HepG2 (cell line): Measurements from ENCODE around the gene ERBB3. TPM values are rescaled to one million over a fixed set of nuclear protein-coding genes. Genes with fewer than 3 reads are reported as not detected.
A peak's percentile ranks its signal among the peaks of the same experiment; 100 is the strongest.

Experiments used
- ASH2L ChIP-seq: fragments of 300-600, 200-600 bp; sonication (generic); IDR thresholded peaks from 2 replicates; pipeline ENCODE4 v1.7.0; 2017; ENCODE audit warnings: low read depth, mild to moderate bottlenecking, moderate library complexity, mixed read lengths, low read length; ENCODE audit not compliant: insufficient read length
- BORCS8-MEF2B ChIP-seq: sonication (generic); formaldehyde crosslinking; IDR thresholded peaks from 2 replicates; pipeline ENCODE4 v1.8.0; 2022; ENCODE audit warnings: mild to moderate bottlenecking, missing genetic modification reagents
- E2F2 ChIP-seq: sonication (generic); formaldehyde crosslinking; IDR thresholded peaks from 2 replicates; pipeline ENCODE4 v1.4.0; 2020; ENCODE audit warnings: missing genetic modification reagents, borderline replicate concordance
- GABPB1 ChIP-seq: IDR thresholded peaks from 2 replicates; pipeline ENCODE4 v1.6.1; 2016; ENCODE audit warnings: mild to moderate bottlenecking, missing genetic modification reagents, moderate library complexity, missing compliant biosample characterization
- HNRNPH1 ChIP-seq: fragments of 200-400 bp; formaldehyde crosslinking; optimal IDR thresholded peaks from 2 replicates; pipeline ENCODE3; 2017; ENCODE audit warnings: mild to moderate bottlenecking, low read depth, low read length
- HNRNPUL1 ChIP-seq: fragments of 200-400 bp; formaldehyde crosslinking; IDR thresholded peaks from 2 replicates; pipeline ENCODE4 v1.6.1; 2017; ENCODE audit warnings: low read depth, mild to moderate bottlenecking, low read length, moderate library complexity
- HOXA7 ChIP-seq: sonication (generic); formaldehyde crosslinking; IDR thresholded peaks from 2 replicates; pipeline ENCODE4 v1.8.1; 2022; ENCODE audit warnings: mild to moderate bottlenecking, missing genetic modification reagents, moderate library complexity
- NRL ChIP-seq: sonication (generic); formaldehyde crosslinking; IDR thresholded peaks from 2 replicates; pipeline ENCODE4 v1.5.0; 2020; ENCODE audit warnings: missing genetic modification reagents, mild to moderate bottlenecking, moderate library complexity, borderline replicate concordance
- THRA ChIP-seq: sonication (generic); formaldehyde crosslinking; IDR thresholded peaks from 2 replicates; pipeline ENCODE4 v1.4.0; 2020; ENCODE audit warnings: missing genetic modification reagents, borderline replicate concordance
- ZMYM3 ChIP-seq: sonication (generic); formaldehyde crosslinking; IDR thresholded peaks from 2 replicates; pipeline ENCODE4 v1.5.1; 2020; ENCODE audit warnings: mild to moderate bottlenecking, missing genetic modification reagents
- ZNF142 ChIP-seq: sonication (generic); formaldehyde crosslinking; IDR thresholded peaks from 2 replicates; pipeline ENCODE4 v1.4.0; 2020; ENCODE audit warnings: missing genetic modification reagents
- ZNF382 ChIP-seq: sonication (generic); formaldehyde crosslinking; IDR thresholded peaks from 2 replicates; pipeline ENCODE4 v1.5.0; 2020; ENCODE audit warnings: missing genetic modification reagents, mild to moderate bottlenecking, borderline replicate concordance
- ZNF703 ChIP-seq: sonication (generic); formaldehyde crosslinking; IDR thresholded peaks from 2 replicates; pipeline ENCODE4 v1.5.1; 2020; ENCODE audit warnings: missing genetic modification reagents, mild to moderate bottlenecking, moderate library complexity, borderline replicate concordance
- ZSCAN29 ChIP-seq: sonication (generic); formaldehyde crosslinking; conservative IDR thresholded peaks from 2 replicates; pipeline ENCODE4 v1.4.0; 2020; ENCODE audit warnings: mild to moderate bottlenecking, missing genetic modification reagents
- polyA plus RNA-seq, 8 experiments: library from polyadenylated mRNA; depleted of rRNA in 3 of 8; stranded (reverse) in 7 of 8; unstranded in 1 of 8; fragments of >200 nt; fragmentation: Illumina TruSeq in 4 of 8; extraction: Trizol in 4 of 8; gene quantifications; 2 replicates each; pipeline versions ENCODE4 v1.2.1 to v1.2.3, GENCODE V29; 2011 to 2016; ENCODE audit warnings: low read depth in 4 of 8, missing spikeins in 1 of 8, mixed read lengths in 1 of 8; ENCODE audit not compliant: insufficient read depth in 1 of 8
- total RNA-seq, 5 experiments: library from RNA; depleted of rRNA; stranded (reverse); fragments of >200 nt; fragmentation: Illumina TruSeq; extraction: Trizol; gene quantifications; 2 replicates each; pipeline ENCODE4 v1.2.3, GENCODE V29; 2016; ENCODE audit warnings: low read depth in 1 of 5
- TF ChIP-seq, protein P1 (sequence below): sonication (generic); formaldehyde crosslinking; IDR thresholded peaks from 2 replicates; pipeline ENCODE4 v1.4.0; 2020; ENCODE audit warnings: missing genetic modification reagents
- TF ChIP-seq, protein P2 (sequence below): sonication (generic); formaldehyde crosslinking; IDR thresholded peaks from 2 replicates; pipeline ENCODE4 v1.4.0; 2020; ENCODE audit warnings: missing genetic modification reagents

Gene ERBB3
- total and polyA plus RNA-seq, 2 of the 13 experiments (the other 11 are each of a cell fraction or from before 2014, with no cell fraction given), result 93.6 to 358 TPM

DNA sequence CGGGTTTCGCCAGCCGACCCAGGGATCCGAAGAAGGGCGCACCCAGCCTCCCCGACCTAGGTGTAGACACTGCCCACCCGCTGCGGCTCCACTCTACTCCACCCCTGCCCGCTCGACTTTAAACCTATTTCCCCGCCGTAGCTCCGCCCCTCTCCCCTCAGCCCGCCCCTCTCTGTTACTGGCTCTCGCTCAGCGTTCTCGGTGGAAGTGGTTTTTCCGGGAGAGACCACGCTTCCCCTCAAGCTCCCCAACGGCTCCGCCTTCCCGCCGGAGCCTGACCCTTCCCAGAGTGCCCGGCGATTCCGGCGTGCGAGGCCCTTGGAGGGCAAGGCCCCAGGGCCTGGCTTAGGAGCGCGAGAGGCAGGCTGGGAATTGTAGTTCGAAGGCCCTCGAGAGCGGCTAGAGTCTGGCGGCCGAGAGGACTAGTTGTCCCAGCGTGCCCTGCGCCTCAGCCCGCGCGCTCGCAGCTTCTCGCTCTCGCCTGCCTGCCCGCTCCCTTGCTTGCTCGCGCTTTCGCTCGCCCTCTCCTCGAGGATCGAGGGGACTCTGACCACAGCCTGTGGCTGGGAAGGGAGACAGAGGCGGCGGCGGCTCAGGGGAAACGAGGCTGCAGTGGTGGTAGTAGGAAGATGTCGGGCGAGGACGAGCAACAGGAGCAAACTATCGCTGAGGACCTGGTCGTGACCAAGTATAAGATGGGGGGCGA is 24.3 kb downstream of the ERBB3 start, which contains the start of gene PA2G4 (continued):
- TF ChIP-seq ZNF142 (CRISPR knock-in tag) (peak; percentile 60), E2F2 (CRISPR knock-in tag) (peak; percentile 87; the same call in 1 of the 2 replicates), ZNF382 (CRISPR knock-in tag) (no peak), HNRNPUL1 (no peak; the same call in 1 of the 2 replicates), HOXA7 (CRISPR knock-in tag) (no peak), GABPB1 (CRISPR knock-in tag) (peak; percentile 94), ZMYM3 (CRISPR knock-in tag) (no peak), ASH2L (peak; percentile 79), BORCS8-MEF2B (CRISPR knock-in tag) (peak; percentile 96), ZNF703 (CRISPR knock-in tag) (peak; percentile 86; the same call in 1 of the 2 replicates), THRA (peak; percentile 77; the same call in 1 of the 2 replicates), NRL (CRISPR knock-in tag) (peak; percentile 77), HNRNPH1 (no peak), ZSCAN29 (CRISPR knock-in tag) (peak; percentile 94)
- TF ChIP-seq, protein P1, sequence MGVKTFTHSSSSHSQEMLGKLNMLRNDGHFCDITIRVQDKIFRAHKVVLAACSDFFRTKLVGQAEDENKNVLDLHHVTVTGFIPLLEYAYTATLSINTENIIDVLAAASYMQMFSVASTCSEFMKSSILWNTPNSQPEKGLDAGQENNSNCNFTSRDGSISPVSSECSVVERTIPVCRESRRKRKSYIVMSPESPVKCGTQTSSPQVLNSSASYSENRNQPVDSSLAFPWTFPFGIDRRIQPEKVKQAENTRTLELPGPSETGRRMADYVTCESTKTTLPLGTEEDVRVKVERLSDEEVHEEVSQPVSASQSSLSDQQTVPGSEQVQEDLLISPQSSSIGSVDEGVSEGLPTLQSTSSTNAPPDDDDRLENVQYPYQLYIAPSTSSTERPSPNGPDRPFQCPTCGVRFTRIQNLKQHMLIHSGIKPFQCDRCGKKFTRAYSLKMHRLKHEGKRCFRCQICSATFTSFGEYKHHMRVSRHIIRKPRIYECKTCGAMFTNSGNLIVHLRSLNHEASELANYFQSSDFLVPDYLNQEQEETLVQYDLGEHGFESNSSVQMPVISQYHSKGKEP (CRISPR knock-in tag), result no peak; the same call in 1 of the 2 replicates
- TF ChIP-seq, protein P2, sequence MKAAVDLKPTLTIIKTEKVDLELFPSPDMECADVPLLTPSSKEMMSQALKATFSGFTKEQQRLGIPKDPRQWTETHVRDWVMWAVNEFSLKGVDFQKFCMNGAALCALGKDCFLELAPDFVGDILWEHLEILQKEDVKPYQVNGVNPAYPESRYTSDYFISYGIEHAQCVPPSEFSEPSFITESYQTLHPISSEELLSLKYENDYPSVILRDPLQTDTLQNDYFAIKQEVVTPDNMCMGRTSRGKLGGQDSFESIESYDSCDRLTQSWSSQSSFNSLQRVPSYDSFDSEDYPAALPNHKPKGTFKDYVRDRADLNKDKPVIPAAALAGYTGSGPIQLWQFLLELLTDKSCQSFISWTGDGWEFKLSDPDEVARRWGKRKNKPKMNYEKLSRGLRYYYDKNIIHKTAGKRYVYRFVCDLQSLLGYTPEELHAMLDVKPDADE, result peak; percentile 25; the same call in 1 of the 2 replicates
